RWPE1 (cell line): Measurements from ENCODE around the gene RALGAPA2.
A peak's percentile ranks its signal among the peaks of the same experiment; 100 is the strongest.

ENCODE experiments used
- CTCF ChIA-PET: fragments of 350-600 bp; sonication (Branson Sonifier 250); formaldehyde crosslinking; extraction: SDS; loops from one replicate; lab custom pipeline; 2021; lab: Yijun Ruan, JAX
- POLR2A ChIA-PET: fragments of 400-600 bp; formaldehyde crosslinking; extraction: SDS; loops from one replicate; lab custom pipeline; 2020; ENCODE audit warnings: antibody characterized with exemption; ENCODE audit not compliant: low non-redundant PET; lab: Yijun Ruan, JAX
- DNase-seq: peaks from one replicate; pipeline ENCODE4 v3.0.0; 2012; ENCODE audit warnings: low spot score
- H3K27ac ChIP-seq: fragments of 450-650 bp; 2 replicates; pipeline ENCODE4 v1.5.1; 2017
- CTCF ChIP-seq: fragments of 450-650 bp; conservative IDR thresholded peaks from 2 replicates; pipeline ENCODE4 v1.5.1; 2017; ENCODE audit warnings: low read depth, mild to moderate bottlenecking

Gene RALGAPA2

GRCh38 chr20:20665606-20666332 is 46.7 kb downstream of the RALGAPA2 start:
- ChIA-PET CTCF (interaction anchor here (0.6 to 1.7 kb wide), 6 partner anchors 10 to 168 kb away, joined by 3 to 10 read pairs (median 3); no protein-coding TSS in a partner anchor), POLR2A (no interaction called here)
- no peak for DNase-seq
- H3K27ac ChIP-seq, result no peak overlapping the region
- no peak for TF ChIP-seq CTCF

- CTCF ChIA-PET, result interaction anchor here (0.6 to 1.7 kb wide), 7 partner anchors 9 to 357 kb away, joined by 3 to 10 read pairs (median 3); no protein-coding TSS in a partner anchor
- H3K27ac ChIP-seq, result no peak overlapping the region
- peak; percentile 83 for TF ChIP-seq CTCF
- peak; percentile 27 for DNase-seq
- POLR2A ChIA-PET, result no interaction called here
Measured at GRCh38 chr20:20664795-20665589, 47.5 kb downstream of the RALGAPA2 start.

- CTCF ChIA-PET, result no interaction called here
Measured at GRCh38 chr20:20663841-20664240, 48.6 kb downstream of the RALGAPA2 start.

GRCh38 chr20:20658871-20659431 is 53.5 kb downstream of the RALGAPA2 start:
- no peak for DNase-seq
- no peak overlapping the region for H3K27ac ChIP-seq
- ChIA-PET POLR2A (no interaction called here), CTCF (no interaction called here)
- no peak for TF ChIP-seq CTCF

More at GRCh38 chr20:20663841-20664240, 48.6 kb downstream of the RALGAPA2 start:
- no peak for DNase-seq
- no peak overlapping the region for H3K27ac ChIP-seq
- POLR2A ChIA-PET, result no interaction called here
- no peak for TF ChIP-seq CTCF

GRCh38 chr20:20658123-20658522 is 54.3 kb downstream of the RALGAPA2 start:
- POLR2A ChIA-PET, result no interaction called here
- H3K27ac ChIP-seq, result no peak overlapping the region
- CTCF ChIA-PET, result no interaction called here
- no peak for TF ChIP-seq CTCF
- DNase-seq, result no peak

GRCh38 chr20:20657092-20657491 is 55.4 kb downstream of the RALGAPA2 start:
- ChIA-PET CTCF (interaction anchor here (0.5 to 0.6 kb wide), 2 partner anchors 134 to 640 kb away, joined by 3 read pairs; no protein-coding TSS in a partner anchor), POLR2A (no interaction called here)
- DNase-seq, result no peak
- TF ChIP-seq CTCF, result no peak
- H3K27ac ChIP-seq, result no peak overlapping the region
